ENCODE results near the gene C19orf12. TPM values are rescaled to one million over a fixed set of nuclear protein-coding genes. Genes with fewer than 3 reads are reported as not detected.

Gene C19orf12
- total RNA-seq, 2 experiments from 2014 or later = 7.7 TPM

DNA sequence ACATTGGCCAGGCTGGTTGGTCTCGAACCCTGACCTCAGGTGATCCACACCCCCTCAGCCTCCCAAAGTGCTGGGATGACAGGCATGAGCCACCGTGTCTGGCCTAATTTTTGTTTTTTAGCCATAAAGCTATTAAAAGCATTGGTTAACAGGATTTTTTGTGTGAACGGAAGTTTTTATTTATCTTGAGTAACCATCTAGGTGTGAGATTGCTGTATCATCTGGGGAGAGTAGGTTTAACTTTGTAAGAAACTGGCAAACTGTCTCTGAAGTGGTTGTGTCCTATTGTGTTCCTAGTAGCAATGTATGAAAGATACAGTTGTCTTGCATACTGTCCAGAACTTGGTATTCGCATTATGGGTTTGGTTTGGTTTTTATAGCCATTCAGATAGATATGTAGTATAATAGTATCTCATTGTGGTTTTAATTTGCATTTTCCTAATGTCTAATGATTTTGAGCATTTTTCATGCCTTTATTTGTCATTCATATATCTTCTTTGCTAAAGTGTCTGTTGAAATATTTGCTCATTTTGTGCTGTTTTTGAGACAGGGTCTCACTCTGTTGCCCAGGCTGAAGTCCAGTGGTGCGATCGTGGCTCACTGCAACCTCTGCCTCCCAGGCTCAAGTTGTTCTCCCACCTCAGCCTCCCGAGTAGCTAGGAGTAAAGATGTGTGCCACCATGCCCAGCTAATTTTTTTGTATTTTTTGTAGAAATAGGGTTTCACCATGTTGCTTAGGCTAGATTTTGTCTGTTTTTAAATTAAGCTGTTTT lies 63.3 kb downstream of the C19orf12 start:
- DNase-seq = peak in 2 of 14 experiments; percentile 2 to 32
- ATAC-seq (ENCODE audit: poor library complexity) = no peak
- Mint-ChIP-seq H3K36me3 (ENCODE audit: low read depth) (no peaks in the 10 kb centered on the region), H3K27ac (no peak overlapping the region), H3K4me1 (ENCODE audit: low read depth) (no peaks in the 10 kb centered on the region), H3K9me3 (no peaks in the 10 kb centered on the region), H3K4me3 (no peak overlapping the region), H3K27me3 (no peaks in the 10 kb centered on the region)
- Histone ChIP-seq H3K36me3 (ENCODE audit: insufficient read depth, low read length) (no peaks in the 10 kb centered on the region), H3K27ac (ENCODE audit: low read depth in 1 of 2, low read length in 2 of 2) (no peak overlapping the region), H3K4me3 (ENCODE audit: low read length) (no peak overlapping the region), H3K4me1 (ENCODE audit: insufficient read depth, low read length) (peaks cover 4% of the 10 kb centered on the region), H3K9me3 (ENCODE audit: control insufficient read depth in 1 of 2, insufficient read depth in 1 of 2, low read length in 2 of 2) (no peaks in the 10 kb centered on the region), H3K27me3 (ENCODE audit: control insufficient read depth in 1 of 2, insufficient read depth in 2 of 2, low read length in 2 of 2) (no peaks in the 10 kb centered on the region)
- POLR2A ChIA-PET = no interaction called here
- intact Hi-C loops (cut with DNase I, micrococcal nuclease) = no loop called here
- TF ChIP-seq, protein P1, sequence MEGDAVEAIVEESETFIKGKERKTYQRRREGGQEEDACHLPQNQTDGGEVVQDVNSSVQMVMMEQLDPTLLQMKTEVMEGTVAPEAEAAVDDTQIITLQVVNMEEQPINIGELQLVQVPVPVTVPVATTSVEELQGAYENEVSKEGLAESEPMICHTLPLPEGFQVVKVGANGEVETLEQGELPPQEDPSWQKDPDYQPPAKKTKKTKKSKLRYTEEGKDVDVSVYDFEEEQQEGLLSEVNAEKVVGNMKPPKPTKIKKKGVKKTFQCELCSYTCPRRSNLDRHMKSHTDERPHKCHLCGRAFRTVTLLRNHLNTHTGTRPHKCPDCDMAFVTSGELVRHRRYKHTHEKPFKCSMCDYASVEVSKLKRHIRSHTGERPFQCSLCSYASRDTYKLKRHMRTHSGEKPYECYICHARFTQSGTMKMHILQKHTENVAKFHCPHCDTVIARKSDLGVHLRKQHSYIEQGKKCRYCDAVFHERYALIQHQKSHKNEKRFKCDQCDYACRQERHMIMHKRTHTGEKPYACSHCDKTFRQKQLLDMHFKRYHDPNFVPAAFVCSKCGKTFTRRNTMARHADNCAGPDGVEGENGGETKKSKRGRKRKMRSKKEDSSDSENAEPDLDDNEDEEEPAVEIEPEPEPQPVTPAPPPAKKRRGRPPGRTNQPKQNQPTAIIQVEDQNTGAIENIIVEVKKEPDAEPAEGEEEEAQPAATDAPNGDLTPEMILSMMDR (IDR thresholded peaks at IDR 0.05) = no peak
- CTCF ChIA-PET = interaction anchor here (0.8 kb wide), 1 partner anchor 65 kb away, joined by 3 read pairs; no protein-coding TSS in a partner anchor

DNA sequence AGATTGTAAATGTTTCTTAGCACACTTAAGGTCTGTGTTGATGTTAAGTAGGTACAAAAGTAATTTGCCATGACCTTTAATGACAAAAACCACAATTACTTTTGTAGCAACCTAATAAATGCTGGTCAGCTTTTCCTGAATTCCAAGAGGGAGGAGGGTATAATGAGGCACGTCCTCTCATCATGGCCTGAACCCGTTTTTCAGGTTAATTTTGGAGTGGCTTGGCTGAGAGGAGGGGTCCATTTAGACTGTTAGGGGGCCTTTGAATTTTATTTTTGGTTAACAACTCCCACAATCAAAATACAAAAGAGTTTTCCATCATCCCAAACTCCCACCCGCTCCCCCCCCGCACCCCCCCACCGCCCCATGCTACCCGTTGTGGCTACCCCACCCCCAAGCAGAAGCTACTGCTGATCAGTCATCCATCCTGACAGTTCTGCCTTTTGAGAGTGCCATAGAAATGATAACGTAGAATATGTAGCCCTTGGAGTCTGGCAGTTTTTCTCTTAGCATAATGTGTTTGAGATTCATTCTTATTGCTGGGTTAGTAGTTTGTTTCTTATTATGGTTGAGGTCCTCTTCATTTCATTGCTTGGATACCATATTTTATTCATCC lies 64.2 kb downstream of the C19orf12 start:
- Mint-ChIP-seq H3K4me3 (no peak overlapping the region), H3K27ac (no peak overlapping the region), H3K9me3 (no peaks in the 10 kb centered on the region), H3K36me3 (ENCODE audit: low read depth) (no peaks in the 10 kb centered on the region), H3K4me1 (ENCODE audit: low read depth) (peaks cover 5% of the 10 kb centered on the region), H3K27me3 (no peaks in the 10 kb centered on the region)
- Histone ChIP-seq H3K27me3 (ENCODE audit: control insufficient read depth in 1 of 2, insufficient read depth in 2 of 2, low read length in 2 of 2) (no peaks in the 10 kb centered on the region), H3K4me3 (ENCODE audit: low read length) (no peak overlapping the region), H3K36me3 (ENCODE audit: insufficient read depth, low read length) (no peaks in the 10 kb centered on the region), H3K27ac (ENCODE audit: low read depth in 1 of 2, low read length in 2 of 2) (no peak overlapping the region), H3K4me1 (ENCODE audit: insufficient read depth, low read length) (peaks cover 10% of the 10 kb centered on the region), H3K9me3 (ENCODE audit: control insufficient read depth in 1 of 2, insufficient read depth in 1 of 2, low read length in 2 of 2) (no peaks in the 10 kb centered on the region)
- DNase-seq (no peak), ATAC-seq (ENCODE audit: poor library complexity) (no peak)
- intact Hi-C loops (cut with DNase I, micrococcal nuclease) = no loop called here
- POLR2A ChIA-PET = no interaction called here
- TF ChIP-seq, protein P1 (IDR thresholded peaks at IDR 0.05) = no peak
- CTCF ChIA-PET = no interaction called here

Other genes starting within 250 kb of the C19orf12 start
- gene VSTM2B, start 189.3 kb downstream of the C19orf12 start, total RNA-seq = not detected
- 10 to 100 TPM; 40.5 to 42.0 TPM for gene POP4, start 109.0 kb downstream of the C19orf12 start, total RNA-seq
- gene PLEKHF1, start 49.8 kb downstream of the C19orf12 start, total RNA-seq = 10 to 100 TPM; 37.5 to 41.0 TPM
- 1 to 10 TPM; 4.9 to 5.6 TPM for gene CCNE1, start 96.7 kb upstream of the C19orf12 start, total RNA-seq
- gene URI1, start 227.0 kb upstream of the C19orf12 start, total RNA-seq = 10 to 100 TPM; 50.9 to 63.6 TPM

Data from CD4-positive, alpha-beta T cell (primary cell).